NCI-H1092 (cell line): ENCODE measurements around the gene NECAP2.
"Not testable (repeated sequence)": the region's sequence is repeated elsewhere in the genome, so short reads cannot be mapped to it uniquely, and the experiment has no call there.

ENCODE experiments used
- DNase-seq: peaks from one replicate; lab custom pipeline; 2025; lab: John Stamatoyannopoulos, UW

Gene NECAP2

GRCh38 chr1:16430606-16431005 lies 9.9 kb upstream of the NECAP2 start:
- DNase-seq: no peak

DNA sequence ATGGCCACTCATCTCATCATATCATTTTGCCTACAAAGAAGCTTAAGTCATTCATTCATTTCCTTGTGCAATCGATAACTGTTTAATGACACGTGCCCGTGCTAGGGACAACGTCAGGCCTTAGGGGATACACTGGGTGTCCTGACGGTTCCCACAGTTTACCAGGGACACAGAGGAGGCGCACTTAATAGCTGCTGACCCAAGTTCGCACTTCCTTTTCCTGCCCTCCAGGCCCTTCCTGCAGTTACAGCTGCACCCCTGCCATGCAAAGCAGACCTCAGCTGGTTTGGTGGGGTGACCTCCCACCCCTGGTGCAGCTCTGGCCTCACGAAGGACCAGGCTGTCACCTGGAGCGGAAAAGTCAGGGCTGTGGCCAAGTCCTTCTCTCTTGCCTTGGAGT lies 7.5 kb upstream of the NECAP2 start:
- no peak for DNase-seq

DNA sequence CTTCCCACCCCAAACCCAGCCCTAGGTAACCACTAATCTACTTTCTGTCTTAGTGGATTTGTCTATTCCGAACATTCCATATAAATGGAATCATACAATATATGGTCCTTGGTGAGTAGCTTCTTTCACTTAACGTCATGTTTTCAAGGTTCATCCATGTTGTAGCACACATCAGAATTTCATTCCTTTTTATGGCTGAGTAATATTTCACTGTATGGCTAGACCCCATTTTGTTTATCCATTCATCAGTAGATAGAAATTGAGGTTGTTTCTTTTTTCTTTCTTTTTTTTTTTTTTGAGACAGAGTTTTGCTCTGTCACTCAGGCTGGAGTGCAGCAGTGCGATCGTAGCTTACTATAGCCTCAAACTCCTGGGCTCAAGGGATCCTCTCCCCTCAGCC lies 6.5 kb upstream of the NECAP2 start:
- no peak for DNase-seq

DNA sequence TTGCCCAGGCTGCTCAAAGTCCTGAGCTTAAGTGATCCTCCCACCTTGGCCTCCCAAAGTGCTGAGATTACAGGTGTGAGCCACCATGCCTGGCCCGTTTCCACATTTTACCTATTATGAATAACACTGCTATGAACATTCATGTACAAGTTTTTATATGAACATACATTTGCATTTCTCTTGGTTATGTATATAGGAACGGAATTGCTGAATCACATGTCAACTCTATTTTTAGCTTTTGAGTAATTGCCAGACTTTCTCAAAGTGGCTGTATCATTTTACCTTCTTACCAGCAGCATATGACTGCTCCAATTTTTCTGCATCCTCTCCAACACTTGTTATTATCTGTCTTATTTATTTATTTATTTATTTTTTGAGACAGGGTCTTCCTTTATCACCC lies 6.0 kb upstream of the NECAP2 start:
- no peak for DNase-seq

GRCh38 chr1:16436946-16437474 lies 3.5 kb upstream of the NECAP2 start, which contains the start of gene SPATA21:
SPATA21 (minus strand) TSS chr1:16437424; CDS start chr1:16431371, 6,053 bp downstream.
- DNase-seq: no peak

DNA sequence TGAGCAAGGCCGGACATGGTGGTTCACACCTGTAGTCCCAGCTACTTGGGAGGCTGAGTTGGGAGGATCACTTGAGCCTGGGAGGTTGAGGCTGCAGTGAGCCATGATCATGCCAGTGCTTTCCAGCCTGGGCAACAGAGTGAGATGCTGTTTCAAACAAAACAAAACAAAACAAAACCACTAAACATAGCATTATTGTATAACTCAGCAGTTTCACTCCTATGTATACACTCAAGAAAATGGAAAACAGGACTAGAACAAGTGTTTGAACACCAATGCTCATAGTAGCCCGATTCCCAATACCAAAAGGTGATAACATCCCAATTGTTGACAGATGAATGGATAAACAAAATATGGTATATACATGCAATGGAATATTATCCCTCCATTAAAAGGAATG lies 2.0 kb upstream of the NECAP2 start:
- no peak for DNase-seq

- no peak for DNase-seq
Measured at GRCh38 chr1:16438924-16439323, 1.6 kb upstream of the NECAP2 start.

GRCh38 chr1:16440131-16440469 lies 424 bp upstream of the NECAP2 start:
- DNase-seq: no peak

DNA sequence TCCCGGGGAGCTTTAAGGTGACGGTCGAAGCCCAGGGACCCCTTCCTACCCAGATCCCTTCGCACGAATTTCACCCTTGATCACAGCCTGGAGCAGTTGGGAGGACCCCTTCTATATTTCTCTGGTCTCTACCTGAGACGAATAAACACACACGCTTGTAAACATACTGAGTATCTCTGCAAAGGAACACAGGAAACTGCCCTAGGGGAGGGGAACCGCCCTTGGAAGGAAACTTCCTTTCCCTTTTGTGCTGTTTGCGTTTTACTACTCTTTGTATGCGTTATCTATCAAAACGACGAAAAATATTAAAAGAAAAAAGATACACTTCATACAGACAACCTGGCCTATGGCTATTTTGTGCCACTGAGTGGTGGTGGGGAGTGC lies 750 bp downstream of the NECAP2 start:
- DNase-seq: no peak

- no peak for DNase-seq
Measured at GRCh38 chr1:16442265-16442664, 1.7 kb downstream of the NECAP2 start.

DNA sequence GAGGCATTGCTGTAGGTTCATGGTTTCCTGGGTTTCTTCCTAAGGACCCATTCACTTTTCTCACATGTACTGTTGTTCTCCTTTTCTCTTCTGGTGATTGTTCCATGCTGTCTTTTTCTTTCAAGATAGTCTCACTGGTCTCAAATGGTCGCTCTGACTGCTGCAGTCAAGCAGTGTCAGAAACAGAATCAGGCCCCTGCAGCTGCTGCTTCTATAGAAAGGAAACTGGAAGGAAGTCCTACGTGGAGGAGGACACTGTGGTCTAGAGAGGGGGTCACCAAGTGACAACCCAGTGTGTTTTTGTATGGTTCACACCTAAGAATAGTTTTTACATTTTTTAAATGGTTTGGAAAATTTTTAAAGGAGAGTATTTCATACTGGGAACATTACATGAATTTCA lies 2.4 kb downstream of the NECAP2 start:
- DNase-seq: no peak

- no peak for DNase-seq
Measured at GRCh38 chr1:16443975-16444770, 3.6 kb downstream of the NECAP2 start.

- DNase-seq: no peak
Measured at GRCh38 chr1:16445052-16445451, 4.5 kb downstream of the NECAP2 start.

DNA sequence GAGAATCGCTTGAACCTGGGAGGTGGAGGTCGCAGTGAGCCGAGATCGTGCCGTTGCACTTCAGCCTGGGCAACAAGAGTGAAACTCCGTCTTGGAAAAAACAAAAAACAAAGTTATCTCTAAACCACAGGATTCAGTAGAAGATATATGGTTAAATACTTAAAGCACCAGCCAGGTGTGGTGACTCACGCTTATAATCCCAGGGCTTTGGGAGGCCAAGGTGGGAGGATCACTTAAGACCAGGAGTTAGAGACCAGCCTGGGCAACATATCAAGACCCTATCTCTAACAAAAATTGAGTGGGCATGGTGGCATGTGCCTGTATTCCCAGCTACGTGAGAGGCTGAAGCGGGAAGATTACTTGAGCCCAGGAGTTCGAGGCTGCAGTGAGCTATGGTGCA lies 5.6 kb downstream of the NECAP2 start:
- no peak for DNase-seq

DNA sequence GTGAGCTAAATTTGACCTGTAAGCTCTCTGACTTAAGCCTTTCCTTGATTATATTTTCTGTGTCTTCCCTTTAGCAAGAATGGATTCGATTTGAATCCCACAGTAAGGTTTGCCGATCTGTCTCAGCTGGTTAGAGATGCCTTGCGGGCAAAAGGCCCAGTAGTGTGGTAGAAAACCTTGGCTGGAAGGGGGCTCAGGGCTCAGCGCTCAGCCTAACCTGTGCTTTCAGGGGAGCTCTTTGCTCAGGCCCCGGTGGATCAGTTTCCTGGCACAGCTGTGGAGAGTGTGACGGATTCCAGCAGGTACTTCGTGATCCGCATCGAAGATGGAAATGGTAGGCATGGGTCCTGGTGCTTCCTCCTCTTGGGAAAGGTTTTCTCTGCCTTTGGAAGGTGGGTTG lies 7.1 kb downstream of the NECAP2 start:
- no peak for DNase-seq

- no peak for DNase-seq
Measured at GRCh38 chr1:16449065-16449464, 8.5 kb downstream of the NECAP2 start.

- DNase-seq: no peak
Measured at GRCh38 chr1:16449666-16450065, 9.1 kb downstream of the NECAP2 start.

- DNase-seq: no peak
Measured at GRCh38 chr1:16450863-16451481, 10.4 kb downstream of the NECAP2 start.

- no peak for DNase-seq
Measured at GRCh38 chr1:16451841-16452528, 11.5 kb downstream of the NECAP2 start.

GRCh38 chr1:16454909-16455308 lies 14.4 kb downstream of the NECAP2 start:
- not testable (repeated sequence) for DNase-seq

GRCh38 chr1:16456151-16456550 lies 15.6 kb downstream of the NECAP2 start:
- DNase-seq: not testable (repeated sequence)

- peak; percentile 76 for DNase-seq
Measured at GRCh38 chr1:16458831-16459230, 18.3 kb downstream of the NECAP2 start.

- DNase-seq: peak; percentile 29
Measured at GRCh38 chr1:16459352-16459925, 18.9 kb downstream of the NECAP2 start.
